ENCODE measurements around the gene ABCF1. TPM values are rescaled to one million over a fixed set of nuclear protein-coding genes. Genes with fewer than 3 reads are reported as not detected.

ABCF1 gene
- total RNA-seq, 1 experiment from 2014 or later, result 30.5 TPM

- DNase-seq (ENCODE audit: low read depth), result peak; percentile 93
- in situ Hi-C loops (cut with HindIII; ENCODE audit: low pct_unique_long_range_greater_than_20kb, low sequenced_read_pairs), result no loop called here
These were observed 15.0 kb upstream of the ABCF1 start, which contains the start of gene GNL1 for GRCh38 chr6:30556066-30556905. GNL1 (minus strand) TSS chr6:30556489; CDS start chr6:30556203, 286 bp downstream.

GRCh38 chr6:30556906-30557682 lies 14.1 kb upstream of the ABCF1 start, which contains the start of gene PRR3:
PRR3 (plus strand) TSS chr6:30557295; CDS start chr6:30557345, 50 bp downstream.
- in situ Hi-C loops (cut with HindIII; ENCODE audit: low pct_unique_long_range_greater_than_20kb, low sequenced_read_pairs), result no loop called here
- DNase-seq (ENCODE audit: low read depth), result peak; percentile 93

DNA sequence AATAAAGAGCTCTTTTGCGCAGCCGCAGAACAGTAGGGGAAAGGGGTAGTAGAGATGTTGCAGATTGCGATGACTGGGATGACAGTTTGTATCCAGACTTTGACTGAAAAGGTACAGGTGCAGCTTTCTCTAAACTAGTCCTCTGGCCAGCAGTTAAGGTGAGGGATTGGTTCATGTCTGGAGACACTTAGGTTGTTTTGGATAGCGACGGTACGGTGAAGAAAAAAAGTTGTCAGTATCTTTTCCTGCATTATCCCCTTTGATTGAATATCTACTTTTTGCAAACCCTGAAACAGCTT lies 13.6 kb upstream of the ABCF1 start:
- no peak for DNase-seq (ENCODE audit: low read depth)
- in situ Hi-C loops (cut with HindIII; ENCODE audit: low pct_unique_long_range_greater_than_20kb, low sequenced_read_pairs), result no loop called here

GRCh38 chr6:30560930-30561329 lies 10.3 kb upstream of the ABCF1 start:
- in situ Hi-C loops (cut with HindIII; ENCODE audit: low pct_unique_long_range_greater_than_20kb, low sequenced_read_pairs), result no loop called here
- DNase-seq (ENCODE audit: low read depth), result no peak

GRCh38 chr6:30562470-30563425 lies 8.5 kb upstream of the ABCF1 start:
- in situ Hi-C loops (cut with HindIII; ENCODE audit: low pct_unique_long_range_greater_than_20kb, low sequenced_read_pairs), result no loop called here
- no peak for DNase-seq (ENCODE audit: low read depth)

- no peak for DNase-seq (ENCODE audit: low read depth)
- in situ Hi-C loops (cut with HindIII; ENCODE audit: low pct_unique_long_range_greater_than_20kb, low sequenced_read_pairs), result no loop called here
These were observed 7.1 kb upstream of the ABCF1 start for GRCh38 chr6:30564114-30564513.

GRCh38 chr6:30565772-30566171 lies 5.5 kb upstream of the ABCF1 start:
- in situ Hi-C loops (cut with HindIII; ENCODE audit: low pct_unique_long_range_greater_than_20kb, low sequenced_read_pairs), result no loop called here
- no peak for DNase-seq (ENCODE audit: low read depth)

GRCh38 chr6:30568245-30568644 lies 3.0 kb upstream of the ABCF1 start:
- peak; percentile 30 for DNase-seq (ENCODE audit: low read depth)
- in situ Hi-C loops (cut with HindIII; ENCODE audit: low pct_unique_long_range_greater_than_20kb, low sequenced_read_pairs), result no loop called here

DNA sequence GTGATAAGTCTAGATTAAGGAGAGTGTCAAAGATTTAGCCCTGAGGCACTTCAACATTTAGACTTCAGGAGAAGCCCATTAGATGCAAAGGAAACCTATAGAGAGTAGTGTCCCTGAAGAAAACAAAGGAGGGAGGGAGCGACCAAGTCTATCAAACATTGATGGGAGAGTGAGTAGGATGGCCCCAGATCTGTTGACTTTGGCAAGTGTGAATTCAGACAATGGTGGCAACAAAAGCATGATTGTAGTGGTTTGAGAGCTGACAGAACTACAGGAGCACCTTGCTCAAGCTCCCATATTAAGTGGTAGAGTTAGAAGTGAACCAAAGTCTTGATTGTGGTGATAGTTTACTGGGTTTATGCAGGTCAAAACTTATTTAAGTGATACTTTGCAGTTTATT lies 979 bp upstream of the ABCF1 start:
- in situ Hi-C loops (cut with HindIII; ENCODE audit: low pct_unique_long_range_greater_than_20kb, low sequenced_read_pairs), result no loop called here
- DNase-seq (ENCODE audit: low read depth), result no peak

GRCh38 chr6:30570740-30571074 lies 535 bp upstream of the ABCF1 start:
- no peak for DNase-seq (ENCODE audit: low read depth)
- in situ Hi-C loops (cut with HindIII; ENCODE audit: low pct_unique_long_range_greater_than_20kb, low sequenced_read_pairs), result no loop called here

DNA sequence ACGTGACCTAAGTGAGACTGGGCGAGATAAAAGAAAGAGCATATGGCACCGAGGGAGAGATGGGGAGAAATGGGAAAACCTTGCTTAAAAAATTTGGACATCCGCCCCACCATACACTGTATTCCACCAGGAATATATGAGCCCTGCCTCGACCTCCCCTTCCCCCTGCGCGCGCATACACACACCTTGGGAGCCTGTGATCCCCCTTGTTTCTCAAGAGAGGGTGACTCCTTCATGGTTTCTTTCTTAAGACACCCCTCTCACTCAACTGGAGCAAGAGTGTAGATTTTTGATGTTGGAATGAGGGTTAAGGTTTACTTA lies 480 bp downstream of the ABCF1 start:
- in situ Hi-C loops (cut with HindIII; ENCODE audit: low pct_unique_long_range_greater_than_20kb, low sequenced_read_pairs), result no loop called here
- no peak for DNase-seq (ENCODE audit: low read depth)

DNA sequence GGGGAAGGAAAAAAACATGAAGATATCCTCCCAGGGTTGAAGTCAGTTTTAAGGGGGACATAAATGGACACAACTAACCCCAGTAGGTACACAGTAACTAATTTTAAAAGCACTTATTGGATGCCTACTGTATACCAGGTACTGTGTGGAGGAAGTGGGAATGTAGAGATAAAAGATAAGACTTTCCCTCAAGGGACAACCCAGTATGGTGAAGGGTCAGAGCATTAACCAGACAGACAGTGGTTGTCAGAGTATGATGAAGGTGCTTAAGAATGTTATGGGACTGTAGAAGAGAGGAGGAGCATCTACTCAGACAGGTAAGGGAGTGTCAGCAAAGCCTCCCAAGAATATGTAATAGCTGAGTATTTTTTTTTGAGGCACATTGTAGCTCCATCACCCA lies 906 bp downstream of the ABCF1 start:
- in situ Hi-C loops (cut with HindIII; ENCODE audit: low pct_unique_long_range_greater_than_20kb, low sequenced_read_pairs), result no loop called here
- DNase-seq (ENCODE audit: low read depth), result no peak

DNA sequence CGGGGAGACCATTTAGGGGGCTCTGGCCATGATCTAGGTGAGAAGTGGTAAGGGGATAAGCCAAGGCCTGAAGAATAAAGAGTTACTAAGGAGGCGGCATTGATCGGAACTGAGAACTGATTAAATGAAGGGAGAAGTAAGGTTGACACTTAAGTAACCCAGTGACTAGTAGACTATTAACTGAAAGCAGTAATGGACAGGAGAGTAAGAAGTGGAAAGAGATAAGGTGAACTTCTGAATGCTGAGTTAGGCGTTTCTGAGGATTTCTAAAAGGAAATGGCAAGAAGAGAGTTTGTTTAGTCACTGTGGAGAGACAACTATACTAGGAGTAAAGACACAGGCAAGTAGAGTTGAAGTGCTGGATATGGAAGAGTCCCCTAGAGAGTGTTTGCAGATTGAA lies 1.9 kb downstream of the ABCF1 start:
- in situ Hi-C loops (cut with HindIII; ENCODE audit: low pct_unique_long_range_greater_than_20kb, low sequenced_read_pairs), result no loop called here
- no peak for DNase-seq (ENCODE audit: low read depth)

- in situ Hi-C loops (cut with HindIII; ENCODE audit: low pct_unique_long_range_greater_than_20kb, low sequenced_read_pairs), result no loop called here
These were observed 6.8 kb downstream of the ABCF1 start for GRCh38 chr6:30578051-30578450.

DNA sequence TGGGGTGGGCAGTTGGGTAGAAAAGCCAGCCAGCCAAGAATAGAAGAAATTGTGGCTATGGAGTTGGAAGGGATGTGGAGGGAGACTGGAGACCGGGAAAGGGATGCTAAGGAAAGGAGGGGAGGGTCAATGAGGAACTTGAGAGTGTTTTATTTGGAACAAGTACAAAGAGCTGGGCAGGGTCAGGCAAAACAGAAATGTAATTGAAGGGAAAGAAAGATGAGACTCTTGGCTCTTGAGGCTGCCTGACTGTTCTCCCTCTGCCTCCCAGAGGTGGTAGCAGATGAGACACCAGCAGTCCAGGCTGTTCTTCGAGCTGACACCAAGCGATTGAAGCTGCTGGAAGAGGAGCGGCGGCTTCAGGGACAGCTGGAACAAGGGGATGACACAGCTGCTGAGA lies 12.7 kb downstream of the ABCF1 start:
- in situ Hi-C loops (cut with HindIII; ENCODE audit: low pct_unique_long_range_greater_than_20kb, low sequenced_read_pairs), result no loop called here

More at GRCh38 chr6:30578051-30578450, 6.8 kb downstream of the ABCF1 start:
- DNase-seq (ENCODE audit: low read depth), result no peak

GRCh38 chr6:30589754-30590358 lies 18.6 kb downstream of the ABCF1 start:
- in situ Hi-C loops (cut with HindIII; ENCODE audit: low pct_unique_long_range_greater_than_20kb, low sequenced_read_pairs), result no loop called here
- no peak for DNase-seq (ENCODE audit: low read depth)

More for the DNA sequence above, 12.7 kb downstream of the ABCF1 start:
- DNase-seq (ENCODE audit: low read depth), result no peak

DNA sequence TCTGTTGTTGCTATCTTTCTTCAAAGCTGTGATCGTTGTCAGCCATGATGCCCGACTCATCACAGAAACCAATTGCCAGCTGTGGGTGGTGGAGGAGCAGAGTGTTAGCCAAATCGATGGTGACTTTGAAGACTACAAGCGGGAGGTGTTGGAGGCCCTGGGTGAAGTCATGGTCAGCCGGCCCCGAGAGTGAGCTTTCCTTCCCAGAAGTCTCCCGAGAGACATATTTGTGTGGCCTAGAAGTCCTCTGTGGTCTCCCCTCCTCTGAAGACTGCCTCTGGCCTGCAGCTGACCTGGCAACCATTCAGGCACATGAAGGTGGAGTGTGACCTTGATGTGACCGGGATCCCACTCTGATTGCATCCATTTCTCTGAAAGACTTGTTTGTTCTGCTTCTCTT lies 19.3 kb downstream of the ABCF1 start:
- no peak for DNase-seq (ENCODE audit: low read depth)
- in situ Hi-C loops (cut with HindIII; ENCODE audit: low pct_unique_long_range_greater_than_20kb, low sequenced_read_pairs), result no loop called here

DNA sequence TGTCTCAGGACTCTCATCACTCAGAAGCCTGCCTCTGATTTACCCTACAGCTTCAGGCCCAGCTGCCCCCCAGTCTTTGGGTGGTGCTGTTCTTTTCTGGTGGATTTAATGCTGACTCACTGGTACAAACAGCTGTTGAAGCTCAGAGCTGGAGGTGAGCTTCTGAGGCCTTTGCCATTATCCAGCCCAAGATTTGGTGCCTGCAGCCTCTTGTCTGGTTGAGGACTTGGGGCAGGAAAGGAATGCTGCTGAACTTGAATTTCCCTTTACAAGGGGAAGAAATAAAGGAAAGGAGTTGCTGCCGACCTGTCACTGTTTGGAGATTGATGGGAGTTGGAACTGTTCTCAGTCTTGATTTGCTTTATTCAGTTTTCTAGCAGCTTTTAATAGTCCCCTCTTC lies 19.8 kb downstream of the ABCF1 start:
- in situ Hi-C loops (cut with HindIII; ENCODE audit: low pct_unique_long_range_greater_than_20kb, low sequenced_read_pairs), result no loop called here
- DNase-seq (ENCODE audit: low read depth), result peak; percentile 23
